Stomach smooth muscle (tissue), 2 donors: ENCODE results near the gene RTEL1.

Experiments used
- H3K27ac ChIP-seq: one replicate; pipeline ENCODE4 v1.7.0; 2013; ENCODE audit warnings: mild to moderate bottlenecking, low read length, inconsistent platforms
- H3K27me3 ChIP-seq, 2 donors: one replicate each; pipeline ENCODE4 v1.7.0; 2013; ENCODE audit warnings: low read length in 2 of 2; ENCODE audit not compliant: insufficient read depth in 2 of 2, control insufficient read depth in 1 of 2
- H3K36me3 ChIP-seq, 2 donors: one replicate each; pipeline ENCODE4 v1.7.0; 2013; ENCODE audit warnings: low read length in 2 of 2; ENCODE audit not compliant: control insufficient read depth in 2 of 2, insufficient read depth in 2 of 2
- H3K4me1 ChIP-seq: one replicate; pipeline ENCODE4 v1.7.0; 2013; ENCODE audit warnings: low read length; ENCODE audit not compliant: control insufficient read depth, insufficient read depth
- H3K4me3 ChIP-seq, 2 donors: one replicate each; pipeline ENCODE4 v1.7.0; 2013; ENCODE audit warnings: low read length in 2 of 2
- H3K9ac ChIP-seq, 2 donors: one replicate each; pipeline ENCODE4 v1.7.0; 2013; ENCODE audit warnings: low read length in 2 of 2, mild to moderate bottlenecking in 1 of 2
- H3K9me3 ChIP-seq, 2 donors: one replicate each; pipeline ENCODE4 v1.7.0; 2013; ENCODE audit warnings: low read length in 2 of 2; ENCODE audit not compliant: control insufficient read depth in 2 of 2
- donor health status: healthy.
- donor health status: Pancreatic carcinoma.

The RTEL1 gene

GRCh38 chr20:63685269-63686026, 27.3 kb downstream of the RTEL1 start:
- no peak overlapping the region for H3K9ac ChIP-seq

GRCh38 chr20:63686094-63686491, 28.0 kb downstream of the RTEL1 start:
- Histone ChIP-seq H3K27ac (peak overlapping the region; percentile 66), H3K9ac (peak overlapping the region in 1 of 2 donors; percentile 13), H3K27me3 (no peaks in the 10 kb centered on the region), H3K4me3 (no peak overlapping the region), H3K36me3 (no peaks in the 10 kb centered on the region), H3K4me1 (peaks cover 48% of the 10 kb centered on the region), H3K9me3 (no peaks in the 10 kb centered on the region)

More at GRCh38 chr20:63685269-63686026, 27.3 kb downstream of the RTEL1 start:
- H3K9me3 ChIP-seq = no peaks in the 10 kb centered on the region
- H3K4me1 ChIP-seq = peaks cover 48% of the 10 kb centered on the region
- H3K27ac ChIP-seq = peak overlapping the region; percentile 66
- no peaks in the 10 kb centered on the region for H3K27me3 ChIP-seq
- H3K36me3 ChIP-seq = no peaks in the 10 kb centered on the region
- H3K4me3 ChIP-seq = no peak overlapping the region

- peak overlapping the region in 1 of 2 donors; percentile 15 for H3K4me3 ChIP-seq
- no peaks in the 10 kb centered on the region for H3K36me3 ChIP-seq
These were observed 28.6 kb downstream of the RTEL1 start for GRCh38 chr20:63686492-63687321.

GRCh38 chr20:63687419-63688178, 29.5 kb downstream of the RTEL1 start:
- Histone ChIP-seq H3K36me3 (no peaks in the 10 kb centered on the region), H3K4me3 (peak overlapping the region in 1 of 2 donors; percentile 15), H3K9ac (no peak overlapping the region), H3K4me1 (peaks cover 37% of the 10 kb centered on the region), H3K27me3 (no peaks in the 10 kb centered on the region), H3K9me3 (no peaks in the 10 kb centered on the region), H3K27ac (peak overlapping the region; percentile 66)

More at GRCh38 chr20:63686492-63687321, 28.6 kb downstream of the RTEL1 start:
- Histone ChIP-seq H3K9ac (peak overlapping the region in 1 of 2 donors; percentile 13), H3K27ac (peak overlapping the region; percentile 66), H3K9me3 (no peaks in the 10 kb centered on the region), H3K27me3 (no peaks in the 10 kb centered on the region), H3K4me1 (peaks cover 45% of the 10 kb centered on the region)

- Histone ChIP-seq H3K36me3 (no peaks in the 10 kb centered on the region), H3K9ac (no peak overlapping the region), H3K27me3 (no peaks in the 10 kb centered on the region), H3K4me1 (peaks cover 29% of the 10 kb centered on the region), H3K4me3 (no peak overlapping the region), H3K9me3 (no peaks in the 10 kb centered on the region), H3K27ac (peak overlapping the region; percentile 66)
These were observed 30.3 kb downstream of the RTEL1 start for GRCh38 chr20:63688228-63689045.

GRCh38 chr20:63689046-63690002, 31.2 kb downstream of the RTEL1 start:
- peak overlapping the region; percentile 37 for H3K27ac ChIP-seq
- H3K36me3 ChIP-seq = peaks cover 0 to 3% of the 10 kb centered on the region in 2 donors
- H3K4me3 ChIP-seq = no peak overlapping the region
- H3K9me3 ChIP-seq = no peaks in the 10 kb centered on the region
- H3K9ac ChIP-seq = no peak overlapping the region
- peaks cover 28% of the 10 kb centered on the region for H3K4me1 ChIP-seq
- H3K27me3 ChIP-seq = no peaks in the 10 kb centered on the region

GRCh38 chr20:63690003-63690897, 32.1 kb downstream of the RTEL1 start:
- peaks cover 0 to 3% of the 10 kb centered on the region in 2 donors for H3K36me3 ChIP-seq
- H3K27ac ChIP-seq = no peak overlapping the region

GRCh38 chr20:63690898-63691710, 33.0 kb downstream of the RTEL1 start:
- Histone ChIP-seq H3K36me3 (peaks cover 0 to 5% of the 10 kb centered on the region in 2 donors), H3K4me1 (peaks cover 24% of the 10 kb centered on the region), H3K27ac (no peak overlapping the region), H3K9ac (no peak overlapping the region), H3K4me3 (no peak overlapping the region), H3K9me3 (no peaks in the 10 kb centered on the region), H3K27me3 (no peaks in the 10 kb centered on the region)

More at GRCh38 chr20:63690003-63690897, 32.1 kb downstream of the RTEL1 start:
- Histone ChIP-seq H3K4me1 (peaks cover 28% of the 10 kb centered on the region), H3K9ac (no peak overlapping the region), H3K9me3 (no peaks in the 10 kb centered on the region), H3K27me3 (no peaks in the 10 kb centered on the region), H3K4me3 (no peak overlapping the region)
